Measurements from ENCODE around the gene LRBA.

LRBA gene

GRCh38 chr4:150323406-150324325 is 691.4 kb downstream of the LRBA start:
- H3F3A ChIP-seq (ENCODE audit: insufficient read depth, low read length): peaks cover 14% of the 10 kb centered on the region
- H3K4me2 ChIP-seq (ENCODE audit: low read depth, low read length): no peak overlapping the region
- peaks cover 21% of the 10 kb centered on the region for H3K4me1 ChIP-seq (ENCODE audit: low read length)
- H4K20me1 ChIP-seq (ENCODE audit: insufficient read depth, low read length): peaks cover 6% of the 10 kb centered on the region; the same call in 1 of the 2 replicates
- no peaks in the 10 kb centered on the region for H3K36me3 ChIP-seq (replicated peaks; ENCODE audit: insufficient read depth, low read length)
- no peak for DNase-seq
- 0 out of 2 replicates have a peak, but pooled peaks cover 3% of the 10 kb centered on the region for H3K27me3 ChIP-seq (replicated peaks; ENCODE audit: insufficient read depth, low read length)
- H2AFZ ChIP-seq (ENCODE audit: low read length): no peak overlapping the region
- H3K9me2 ChIP-seq (replicated peaks; ENCODE audit: insufficient read depth, low read length): no peaks in the 10 kb centered on the region
- H3K9ac ChIP-seq (ENCODE audit: low read length): no peak overlapping the region
- H3K79me2 ChIP-seq (ENCODE audit: low read length): no peaks in the 10 kb centered on the region
- H3K27ac ChIP-seq (ENCODE audit: low read length): no peak overlapping the region
- TF ChIP-seq EZH2phosphoT487 (IDR thresholded peaks at IDR 0.05; ENCODE audit: low read length): no peak
- TF ChIP-seq EZH2 (optimal IDR thresholded peaks at IDR 0.05; ENCODE audit: low read depth, low read length): no peak
- no peak for TF ChIP-seq CTCF (IDR thresholded peaks at IDR 0.05; ENCODE audit: low read length)
- no peak overlapping the region for H3K4me3 ChIP-seq (ENCODE audit: low read length)
- H3K9me3 ChIP-seq (replicated peaks; ENCODE audit: insufficient read depth, low read length): no peaks in the 10 kb centered on the region

DNA sequence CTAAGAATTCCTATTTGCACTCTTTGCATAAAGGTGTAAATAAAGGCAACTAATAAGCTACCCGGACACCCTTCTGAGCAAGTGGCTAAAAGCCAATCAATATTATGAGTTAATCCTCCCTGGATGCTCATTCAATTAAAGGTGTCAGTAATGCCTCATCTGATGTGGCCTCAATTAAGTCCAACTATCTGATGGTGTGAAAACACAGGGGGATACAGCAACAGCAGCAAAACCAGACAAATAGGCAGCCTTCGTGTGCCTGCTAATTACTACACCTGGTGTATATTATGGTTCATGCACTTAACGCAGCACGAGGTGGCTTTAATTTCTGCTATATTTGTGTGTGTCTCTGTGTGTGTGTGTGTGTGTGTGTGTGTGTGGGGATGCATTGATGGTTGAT is 692.4 kb downstream of the LRBA start:
- H4K20me1 ChIP-seq (ENCODE audit: insufficient read depth, low read length): peaks cover 6% of the 10 kb centered on the region; the same call in 1 of the 2 replicates
- H3K36me3 ChIP-seq (replicated peaks; ENCODE audit: insufficient read depth, low read length): no peaks in the 10 kb centered on the region
- H3K27ac ChIP-seq (ENCODE audit: low read length): no peak overlapping the region
- no peak overlapping the region for H2AFZ ChIP-seq (ENCODE audit: low read length)
- no peaks in the 10 kb centered on the region for H3K79me2 ChIP-seq (ENCODE audit: low read length)
- 0 out of 2 replicates have a peak, but pooled peaks cover 3% of the 10 kb centered on the region for H3K27me3 ChIP-seq (replicated peaks; ENCODE audit: insufficient read depth, low read length)
- no peaks in the 10 kb centered on the region for H3K9me2 ChIP-seq (replicated peaks; ENCODE audit: insufficient read depth, low read length)
- no peak overlapping the region for H3K4me2 ChIP-seq (ENCODE audit: low read depth, low read length)
- H3F3A ChIP-seq (ENCODE audit: insufficient read depth, low read length): peaks cover 14% of the 10 kb centered on the region
- peaks cover 21% of the 10 kb centered on the region for H3K4me1 ChIP-seq (ENCODE audit: low read length)
- H3K9me3 ChIP-seq (replicated peaks; ENCODE audit: insufficient read depth, low read length): no peaks in the 10 kb centered on the region
- TF ChIP-seq EZH2 (optimal IDR thresholded peaks at IDR 0.05; ENCODE audit: low read depth, low read length) (no peak), CTCF (IDR thresholded peaks at IDR 0.05; ENCODE audit: low read length) (no peak), EZH2phosphoT487 (IDR thresholded peaks at IDR 0.05; ENCODE audit: low read length) (no peak)
- H3K9ac ChIP-seq (ENCODE audit: low read length): no peak overlapping the region
- no peak overlapping the region for H3K4me3 ChIP-seq (ENCODE audit: low read length)
- no peak for DNase-seq

DNA sequence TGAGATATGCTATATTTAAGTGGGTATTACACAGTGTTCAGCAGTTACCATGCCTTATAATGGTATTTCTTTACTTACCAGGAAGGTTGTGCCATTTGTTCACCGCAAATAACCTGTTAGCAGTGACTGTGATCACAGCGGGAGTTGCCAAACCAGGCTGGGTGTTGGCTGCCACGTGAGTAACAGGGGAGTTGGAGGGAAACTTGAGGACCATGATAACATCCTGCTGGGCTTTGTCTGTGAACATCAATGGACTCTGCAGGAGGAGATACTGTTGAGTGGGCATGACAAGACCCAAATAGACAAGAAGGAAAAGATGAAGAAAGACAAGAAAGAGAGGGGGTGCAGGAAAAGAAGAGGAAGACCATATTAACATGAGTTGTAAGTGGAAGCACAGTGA is 694.0 kb downstream of the LRBA start:
- H3K36me3 ChIP-seq (replicated peaks; ENCODE audit: insufficient read depth, low read length): no peaks in the 10 kb centered on the region
- H2AFZ ChIP-seq (ENCODE audit: low read length): no peak overlapping the region
- DNase-seq: no peak
- H3K27me3 ChIP-seq (replicated peaks; ENCODE audit: insufficient read depth, low read length): 0 out of 2 replicates have a peak, but pooled peaks cover 3% of the 10 kb centered on the region
- no peak overlapping the region for H3K4me3 ChIP-seq (ENCODE audit: low read length)
- H3K4me1 ChIP-seq (ENCODE audit: low read length): peaks cover 11% of the 10 kb centered on the region
- H3K9me2 ChIP-seq (replicated peaks; ENCODE audit: insufficient read depth, low read length): no peaks in the 10 kb centered on the region
- no peak overlapping the region for H3K9ac ChIP-seq (ENCODE audit: low read length)
- 0 out of 2 replicates have a peak, but pooled peaks cover under 1% of the 10 kb centered on the region for H4K20me1 ChIP-seq (ENCODE audit: insufficient read depth, low read length)
- TF ChIP-seq EZH2 (optimal IDR thresholded peaks at IDR 0.05; ENCODE audit: low read depth, low read length): no peak
- no peak overlapping the region for H3K4me2 ChIP-seq (ENCODE audit: low read depth, low read length)
- H3K27ac ChIP-seq (ENCODE audit: low read length): no peak overlapping the region
- H3K79me2 ChIP-seq (ENCODE audit: low read length): no peaks in the 10 kb centered on the region
- peaks cover 9% of the 10 kb centered on the region for H3F3A ChIP-seq (ENCODE audit: insufficient read depth, low read length)
- no peaks in the 10 kb centered on the region for H3K9me3 ChIP-seq (replicated peaks; ENCODE audit: insufficient read depth, low read length)

DNA sequence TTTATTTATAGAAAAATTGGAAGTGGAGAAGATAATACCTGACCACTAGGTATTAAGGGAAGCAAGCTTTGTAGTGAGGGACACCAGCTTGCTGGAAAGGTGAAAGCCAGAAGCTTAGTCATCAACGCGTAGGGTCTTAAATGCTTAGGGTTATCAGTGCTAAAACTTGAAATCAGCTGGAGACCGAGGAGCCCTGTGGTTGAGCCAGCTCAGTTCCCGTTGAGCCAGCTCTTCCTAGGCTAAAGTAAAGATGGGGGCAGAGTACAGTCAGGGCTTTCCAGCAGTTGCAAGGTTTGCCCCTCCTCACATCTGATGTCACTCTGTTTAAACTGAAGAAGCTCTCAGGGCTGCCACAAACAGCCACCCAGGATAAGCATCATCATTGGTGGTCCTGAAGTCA is 696.1 kb downstream of the LRBA start:
- Histone ChIP-seq H3K4me1 (ENCODE audit: low read length) (no peaks in the 10 kb centered on the region), H3K4me2 (ENCODE audit: low read depth, low read length) (no peak overlapping the region), H3K27me3 (replicated peaks; ENCODE audit: insufficient read depth, low read length) (no peaks in the 10 kb centered on the region), H3K9me2 (replicated peaks; ENCODE audit: insufficient read depth, low read length) (no peaks in the 10 kb centered on the region), H3K36me3 (replicated peaks; ENCODE audit: insufficient read depth, low read length) (no peaks in the 10 kb centered on the region), H3K27ac (ENCODE audit: low read length) (no peak overlapping the region), H4K20me1 (ENCODE audit: insufficient read depth, low read length) (no peaks in the 10 kb centered on the region), H3K4me3 (ENCODE audit: low read length) (no peak overlapping the region), H3F3A (ENCODE audit: insufficient read depth, low read length) (no peaks in the 10 kb centered on the region), H3K9me3 (replicated peaks; ENCODE audit: insufficient read depth, low read length) (no peaks in the 10 kb centered on the region), H2AFZ (ENCODE audit: low read length) (no peak overlapping the region), H3K9ac (ENCODE audit: low read length) (no peak overlapping the region), H3K79me2 (ENCODE audit: low read length) (no peaks in the 10 kb centered on the region)
- TF ChIP-seq EZH2 (optimal IDR thresholded peaks at IDR 0.05; ENCODE audit: low read depth, low read length): no peak
- no peak for TF ChIP-seq EZH2phosphoT487 (IDR thresholded peaks at IDR 0.05; ENCODE audit: low read length)
- TF ChIP-seq CTCF (IDR thresholded peaks at IDR 0.05; ENCODE audit: low read length): no peak
- no peak for DNase-seq

Data from MM.1S (cell line).